ENCODE results near the gene MRPL48.

DNA sequence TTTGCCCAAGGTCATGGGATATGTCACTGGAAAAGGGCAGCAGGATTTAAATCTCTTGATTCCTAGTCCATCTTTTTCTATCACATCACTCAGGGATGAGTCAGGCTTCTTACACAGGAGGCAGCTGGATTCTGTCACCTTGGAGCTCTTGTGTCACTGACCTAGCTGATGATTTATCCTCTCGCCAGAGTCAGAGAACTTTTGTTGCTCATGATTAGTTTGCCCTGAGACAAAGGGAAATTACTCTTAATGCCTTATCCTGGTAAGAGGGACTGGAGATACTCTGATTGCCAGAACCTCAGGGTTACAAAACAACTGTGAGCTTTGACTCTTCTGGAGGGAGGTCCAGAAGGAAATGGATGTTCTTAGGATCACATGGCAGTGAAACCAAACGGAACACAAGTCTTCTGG lies 78.9 kb downstream of the MRPL48 start:
- TF ChIP-seq POLR2AphosphoS5 (IDR thresholded peaks at IDR 0.05; ENCODE audit: low read depth, low read length) (no peak), FOXP2 (optimal IDR thresholded peaks at IDR 0.05; ENCODE audit: borderline replicate concordance, extremely low read depth, extremely low read length, insufficient read depth) (no peak)
- TF ChIP-seq, protein P1, sequence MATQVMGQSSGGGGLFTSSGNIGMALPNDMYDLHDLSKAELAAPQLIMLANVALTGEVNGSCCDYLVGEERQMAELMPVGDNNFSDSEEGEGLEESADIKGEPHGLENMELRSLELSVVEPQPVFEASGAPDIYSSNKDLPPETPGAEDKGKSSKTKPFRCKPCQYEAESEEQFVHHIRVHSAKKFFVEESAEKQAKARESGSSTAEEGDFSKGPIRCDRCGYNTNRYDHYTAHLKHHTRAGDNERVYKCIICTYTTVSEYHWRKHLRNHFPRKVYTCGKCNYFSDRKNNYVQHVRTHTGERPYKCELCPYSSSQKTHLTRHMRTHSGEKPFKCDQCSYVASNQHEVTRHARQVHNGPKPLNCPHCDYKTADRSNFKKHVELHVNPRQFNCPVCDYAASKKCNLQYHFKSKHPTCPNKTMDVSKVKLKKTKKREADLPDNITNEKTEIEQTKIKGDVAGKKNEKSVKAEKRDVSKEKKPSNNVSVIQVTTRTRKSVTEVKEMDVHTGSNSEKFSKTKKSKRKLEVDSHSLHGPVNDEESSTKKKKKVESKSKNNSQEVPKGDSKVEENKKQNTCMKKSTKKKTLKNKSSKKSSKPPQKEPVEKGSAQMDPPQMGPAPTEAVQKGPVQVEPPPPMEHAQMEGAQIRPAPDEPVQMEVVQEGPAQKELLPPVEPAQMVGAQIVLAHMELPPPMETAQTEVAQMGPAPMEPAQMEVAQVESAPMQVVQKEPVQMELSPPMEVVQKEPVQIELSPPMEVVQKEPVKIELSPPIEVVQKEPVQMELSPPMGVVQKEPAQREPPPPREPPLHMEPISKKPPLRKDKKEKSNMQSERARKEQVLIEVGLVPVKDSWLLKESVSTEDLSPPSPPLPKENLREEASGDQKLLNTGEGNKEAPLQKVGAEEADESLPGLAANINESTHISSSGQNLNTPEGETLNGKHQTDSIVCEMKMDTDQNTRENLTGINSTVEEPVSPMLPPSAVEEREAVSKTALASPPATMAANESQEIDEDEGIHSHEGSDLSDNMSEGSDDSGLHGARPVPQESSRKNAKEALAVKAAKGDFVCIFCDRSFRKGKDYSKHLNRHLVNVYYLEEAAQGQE (IDR thresholded peaks at IDR 0.05; ENCODE audit: insufficient read depth in 1 of 2, low read depth in 2 of 2, low read length in 2 of 2): no peak

All from PFSK-1 (cell line).